Measurements from ENCODE around the gene ABCD1.

Gene ABCD1

DNA sequence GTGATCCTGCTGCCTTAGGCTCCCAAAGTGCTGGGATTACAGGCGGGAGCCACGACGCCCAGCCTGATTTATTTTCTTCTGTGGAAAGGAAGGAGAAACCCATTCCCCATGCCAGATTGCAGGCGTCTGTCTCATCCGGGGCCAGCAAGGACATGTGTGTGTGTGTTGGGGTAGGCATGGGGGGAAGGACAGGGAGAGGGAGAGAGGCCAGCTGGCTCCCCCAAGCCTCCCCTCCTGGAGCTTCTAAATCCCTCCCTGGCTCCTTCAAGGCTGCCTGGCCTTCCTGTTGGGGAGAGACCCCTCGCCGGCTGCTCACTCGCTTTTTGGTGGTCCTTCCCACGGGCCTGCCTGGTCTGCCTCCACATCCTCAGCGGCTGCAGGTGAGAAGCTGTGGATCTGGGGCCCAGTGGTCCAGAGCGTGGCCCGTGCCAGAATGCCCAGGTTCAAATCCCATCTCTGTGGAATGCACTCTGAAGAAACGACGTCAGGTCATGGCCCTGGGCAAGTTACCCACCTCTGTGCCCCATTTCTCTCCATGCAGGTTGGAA is 38.0 kb downstream of the ABCD1 start:
- DNase-seq (ENCODE audit: low read depth, low spot score): no peak

GRCh38 chrX:153763298-153763932 is 38.8 kb downstream of the ABCD1 start:
- DNase-seq (ENCODE audit: low read depth, low spot score): no peak

GRCh38 chrX:153763989-153764755 is 39.5 kb downstream of the ABCD1 start, which contains the start of gene PLXNB3:
Gene PLXNB3, plus strand, starts transcription at chrX:153764249. Its CDS starts 1,287 bp downstream, at chrX:153765536.
- no peak for DNase-seq (ENCODE audit: low read depth, low spot score)

- no peak for DNase-seq (ENCODE audit: low read depth, low spot score)
These were observed 40.1 kb downstream of the ABCD1 start for GRCh38 chrX:153764786-153765137.

GRCh38 chrX:153765138-153766079 is 40.8 kb downstream of the ABCD1 start:
- DNase-seq (ENCODE audit: low read depth, low spot score): no peak

DNA sequence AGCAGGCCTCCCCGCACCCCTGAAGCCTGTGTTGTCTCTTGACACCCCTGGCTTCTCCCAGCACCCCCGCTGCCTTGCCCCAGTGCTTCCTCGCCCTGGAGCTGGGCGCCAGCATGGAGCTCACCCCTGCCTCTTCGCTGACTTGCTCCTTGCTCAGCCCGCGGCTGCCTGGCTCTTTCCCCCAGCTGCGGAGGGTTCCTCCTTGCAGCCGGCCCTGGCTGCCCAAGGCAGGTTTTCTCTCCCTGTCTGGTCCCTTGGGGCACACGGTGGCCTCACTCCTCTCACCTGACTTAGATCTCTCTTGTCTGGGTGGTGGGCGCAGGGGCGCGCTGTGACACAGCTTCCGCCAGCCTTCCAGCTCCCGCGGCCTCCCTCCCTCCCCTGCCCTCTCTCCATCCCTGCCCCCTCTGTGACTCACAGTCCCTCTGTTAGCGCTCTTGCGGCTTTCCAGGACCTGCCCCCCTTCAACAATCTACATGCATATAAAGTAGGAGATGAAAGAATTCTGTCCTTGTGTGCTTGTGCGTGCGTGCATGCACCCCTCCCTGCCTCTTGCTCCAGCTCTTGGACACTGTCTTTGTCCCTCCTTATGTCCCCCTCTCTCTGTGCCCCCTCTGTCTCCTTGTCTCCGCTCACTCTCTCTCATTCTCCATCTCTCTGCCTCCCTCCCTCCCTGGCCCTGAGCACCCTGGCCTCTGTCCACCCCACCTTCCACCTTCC is 41.6 kb downstream of the ABCD1 start:
- no peak for DNase-seq (ENCODE audit: low read depth, low spot score)

GRCh38 chrX:153766871-153767673 is 42.4 kb downstream of the ABCD1 start:
- no peak for DNase-seq (ENCODE audit: low read depth, low spot score)

DNA sequence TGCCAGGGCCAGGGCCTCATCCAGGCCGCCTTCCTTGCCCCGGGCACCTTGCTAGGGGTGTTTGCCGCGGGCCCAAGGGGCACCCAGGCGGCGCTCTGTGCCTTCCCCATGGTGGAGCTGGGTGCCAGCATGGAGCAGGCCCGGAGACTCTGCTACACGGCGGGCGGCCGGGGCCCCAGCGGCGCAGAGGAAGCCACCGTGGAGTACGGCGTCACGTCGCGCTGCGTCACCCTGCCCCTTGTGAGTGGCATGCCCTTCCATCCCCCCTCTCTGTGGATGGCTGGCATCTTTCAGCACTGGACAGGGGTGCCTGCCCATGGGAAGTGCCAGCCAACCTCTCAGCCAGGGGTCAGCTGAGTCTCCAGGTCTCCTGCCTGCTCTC is 43.0 kb downstream of the ABCD1 start:
- DNase-seq (ENCODE audit: low read depth, low spot score): no peak

- no peak for DNase-seq (ENCODE audit: low read depth, low spot score)
These were observed 43.9 kb downstream of the ABCD1 start for GRCh38 chrX:153768311-153769157.

GRCh38 chrX:153769158-153769864 is 44.7 kb downstream of the ABCD1 start:
- no peak for DNase-seq (ENCODE audit: low read depth, low spot score)

DNA sequence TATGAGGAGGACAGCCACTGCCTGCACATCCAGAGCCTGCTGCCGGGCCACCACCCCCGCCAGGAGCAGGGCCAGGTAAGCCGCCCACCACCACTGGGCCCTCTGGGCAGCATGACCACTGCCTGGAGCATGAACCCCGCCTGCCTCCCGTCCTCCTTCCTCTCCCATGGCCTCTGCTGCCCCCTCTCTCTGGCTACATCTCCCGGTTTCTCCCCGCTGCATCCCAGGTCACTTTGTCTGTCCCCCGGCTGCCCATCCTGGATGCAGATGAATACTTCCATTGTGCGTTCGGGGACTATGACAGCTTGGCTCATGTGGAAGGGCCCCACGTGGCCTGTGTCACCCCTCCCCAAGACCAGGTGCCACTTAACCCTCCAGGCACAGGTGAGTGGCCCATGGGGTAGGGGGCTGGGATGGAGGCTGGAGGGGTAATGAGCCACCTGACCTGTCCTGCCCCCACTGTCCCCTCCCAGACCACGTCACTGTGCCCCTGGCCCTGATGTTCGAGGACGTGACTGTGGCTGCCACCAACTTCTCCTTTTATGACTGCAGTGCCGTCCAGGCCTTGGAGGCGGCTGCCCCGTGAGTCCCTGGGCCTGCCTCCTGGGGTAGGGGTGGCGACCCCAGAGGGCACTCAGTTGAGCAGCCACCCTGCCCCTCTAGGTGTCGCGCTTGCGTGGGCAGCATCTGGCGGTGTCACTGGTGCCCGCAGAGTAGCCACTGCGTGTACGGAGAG is 45.4 kb downstream of the ABCD1 start:
- no peak for DNase-seq (ENCODE audit: low read depth, low spot score)

- DNase-seq (ENCODE audit: low read depth, low spot score): no peak
These were observed 46.2 kb downstream of the ABCD1 start for GRCh38 chrX:153770601-153771414.

DNA sequence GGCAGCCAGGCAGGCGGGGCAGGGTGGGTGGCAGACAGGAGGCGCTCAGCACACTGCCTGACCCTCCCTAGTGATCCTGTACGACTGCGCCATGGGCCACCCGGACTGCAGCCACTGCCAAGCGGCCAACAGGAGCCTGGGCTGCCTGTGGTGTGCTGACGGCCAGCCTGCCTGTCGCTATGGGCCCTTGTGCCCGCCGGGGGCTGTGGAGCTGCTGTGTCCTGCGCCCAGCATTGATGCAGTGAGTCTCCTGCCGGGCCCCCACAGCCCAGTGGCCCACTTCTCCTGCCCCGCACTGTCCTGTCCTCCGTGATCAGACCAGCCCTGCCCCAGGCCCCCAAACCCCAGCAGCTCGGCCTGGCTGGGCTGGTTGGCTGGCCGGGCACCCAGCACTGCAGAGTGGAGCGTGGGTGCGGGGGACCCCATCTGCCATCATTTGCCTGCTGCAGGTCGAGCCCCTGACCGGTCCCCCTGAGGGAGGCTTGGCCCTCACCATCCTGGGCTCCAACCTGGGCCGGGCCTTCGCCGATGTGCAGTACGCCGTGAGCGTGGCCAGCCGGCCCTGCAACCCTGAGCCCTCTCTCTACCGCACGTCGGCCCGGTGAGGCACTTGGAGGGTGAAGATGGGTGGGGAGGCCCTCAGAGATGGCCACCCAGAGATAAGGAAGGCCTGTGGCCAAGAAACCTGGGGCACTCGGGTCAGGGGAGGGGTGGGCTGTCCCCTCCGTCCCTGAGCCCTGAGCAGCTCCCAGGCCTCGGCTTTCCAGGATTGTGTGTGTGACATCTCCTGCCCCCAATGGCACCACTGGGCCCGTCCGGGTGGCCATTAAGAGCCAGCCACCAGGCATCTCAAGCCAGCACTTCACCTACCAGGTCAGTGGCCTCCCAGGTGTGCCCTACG is 47.0 kb downstream of the ABCD1 start:
- no peak for DNase-seq (ENCODE audit: low read depth, low spot score)

DNA sequence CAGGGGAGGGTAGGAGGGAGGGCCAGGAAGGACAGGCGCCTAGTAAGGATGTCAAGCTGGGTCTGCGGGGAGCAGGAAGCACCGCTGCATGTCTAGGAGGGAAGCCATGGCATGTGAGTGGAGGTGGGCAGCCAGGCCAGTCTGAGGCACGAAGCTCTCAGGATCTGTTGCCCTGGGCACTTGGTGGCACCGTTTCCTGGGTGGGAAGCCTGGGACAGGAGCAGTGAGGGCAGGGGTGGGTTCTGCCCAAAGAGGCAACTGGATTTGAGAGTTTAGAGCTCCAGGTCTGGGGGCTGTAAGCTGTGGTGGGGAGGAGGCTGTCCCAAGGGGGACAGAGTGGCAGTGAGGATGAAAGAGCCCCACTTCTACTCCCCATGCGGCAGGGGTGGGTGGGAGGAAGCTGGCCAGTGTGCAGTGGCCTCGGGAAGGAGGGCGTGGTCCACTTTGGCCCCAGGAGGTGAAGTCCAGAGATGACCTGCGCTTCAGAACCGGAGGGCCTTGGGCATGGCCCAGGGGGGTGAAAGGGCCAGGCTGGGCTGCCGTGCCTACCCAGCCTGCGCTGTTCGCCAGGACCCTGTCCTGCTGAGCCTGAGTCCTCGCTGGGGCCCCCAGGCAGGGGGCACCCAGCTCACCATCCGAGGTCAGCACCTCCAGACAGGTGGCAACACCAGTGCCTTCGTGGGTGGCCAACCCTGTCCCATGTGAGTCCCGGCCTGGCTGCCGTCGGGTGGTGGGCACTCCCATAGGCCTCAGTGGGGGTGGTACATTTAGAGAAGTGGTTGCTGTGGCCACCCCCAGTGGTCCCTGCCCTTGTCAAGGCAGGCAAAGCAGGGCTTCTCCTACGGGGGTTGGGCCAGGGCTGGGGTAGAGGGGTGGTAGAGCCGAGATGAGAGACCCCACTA is 47.9 kb downstream of the ABCD1 start:
- no peak for DNase-seq (ENCODE audit: low read depth, low spot score)

DNA sequence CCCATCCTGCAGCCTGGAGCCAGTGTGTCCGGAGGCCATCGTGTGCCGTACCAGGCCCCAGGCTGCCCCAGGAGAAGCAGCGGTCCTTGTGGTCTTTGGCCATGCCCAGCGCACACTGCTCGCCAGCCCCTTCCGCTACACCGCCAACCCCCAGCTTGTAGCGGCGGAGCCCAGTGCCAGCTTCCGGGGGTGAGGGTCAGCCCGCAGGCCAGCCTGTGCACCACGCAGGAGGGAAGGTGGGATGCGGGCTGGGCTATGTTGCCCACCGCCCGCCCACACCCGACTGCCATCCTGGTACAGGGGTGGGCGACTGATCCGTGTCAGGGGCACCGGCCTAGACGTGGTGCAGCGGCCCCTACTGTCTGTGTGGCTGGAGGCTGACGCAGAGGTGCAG is 48.6 kb downstream of the ABCD1 start:
- no peak for DNase-seq (ENCODE audit: low read depth, low spot score)
